ENCODE measurements around the gene ADGRG1.
A peak's percentile ranks its signal among the peaks of the same experiment; 100 is the strongest.

Gene ADGRG1

DNA sequence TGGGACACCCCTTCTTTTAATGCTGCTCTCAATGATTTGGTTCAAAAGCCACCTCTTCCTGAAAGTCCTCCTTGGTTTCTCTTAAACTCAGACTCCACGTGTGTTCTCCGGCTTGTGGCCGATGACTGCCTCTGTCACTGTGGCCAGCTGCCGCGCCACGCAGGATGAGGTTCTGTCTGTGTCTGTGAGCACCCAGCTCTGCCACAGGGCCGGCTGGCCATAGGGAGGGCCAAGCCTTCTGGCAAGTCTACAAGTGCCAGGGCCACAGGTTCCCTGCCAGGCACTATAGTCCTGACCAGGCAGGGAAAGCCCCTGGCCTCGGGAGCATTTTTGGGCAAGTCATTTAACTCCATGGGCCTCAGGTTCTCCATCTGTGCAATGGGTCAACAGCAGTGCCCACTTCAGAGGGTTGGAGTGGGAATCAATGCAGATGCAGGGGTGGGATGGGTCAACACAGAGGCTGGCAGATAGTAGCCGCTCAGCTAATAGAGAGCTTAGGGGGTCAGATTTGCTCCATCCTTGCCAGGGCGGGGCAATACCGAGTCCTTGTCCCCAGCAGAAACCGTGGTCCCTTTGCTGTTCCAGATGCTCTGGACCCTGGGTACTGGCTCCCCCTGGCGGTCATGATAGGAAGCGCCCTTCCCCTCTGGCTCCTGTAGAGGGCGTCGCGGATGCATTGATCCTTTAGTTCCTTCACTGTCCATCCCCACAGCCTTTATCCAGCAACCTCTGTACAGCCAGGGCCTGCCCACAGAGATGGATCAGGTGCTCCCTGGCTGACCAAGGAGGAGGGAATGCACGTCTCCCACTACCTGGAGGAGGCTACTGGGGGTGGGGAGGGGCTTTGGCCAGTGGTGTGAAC is 20.4 kb downstream of the ADGRG1 start:
- peak overlapping the region; percentile 28; the same call in 1 of the 2 replicates for H2AFZ ChIP-seq (ENCODE audit: low read depth, low read length)
- no peaks in the 10 kb centered on the region for H3K9me3 ChIP-seq (ENCODE audit: insufficient read depth, low read length, severe bottlenecking)
- ATAC-seq (ENCODE audit: insufficient read depth, low read depth): peak; percentile 70
- no peak overlapping the region for H3K4me2 ChIP-seq (ENCODE audit: insufficient read depth, low read length)
- H3K4me3 ChIP-seq (ENCODE audit: low read depth in 1 of 2, low read length in 2 of 2): no peak overlapping the region
- no peaks in the 10 kb centered on the region for H3K27me3 ChIP-seq (ENCODE audit: insufficient read depth, low read length, poor library complexity)
- H3K79me2 ChIP-seq (ENCODE audit: insufficient read depth, low read length): no peaks in the 10 kb centered on the region
- no peak overlapping the region for H3K9ac ChIP-seq (ENCODE audit: low read depth, low read length)
- no peaks in the 10 kb centered on the region for H3K36me3 ChIP-seq (ENCODE audit: insufficient read depth, low read length)
- H3K27ac ChIP-seq (ENCODE audit: low read length): peak overlapping the region; percentile 55
- H4K20me1 ChIP-seq (ENCODE audit: insufficient read depth, low read length): no peaks in the 10 kb centered on the region
- TF ChIP-seq CTCF (IDR thresholded peaks at IDR 0.05; ENCODE audit: borderline replicate concordance, extremely low read depth, low read length, poor library complexity, severe bottlenecking) (peak; percentile 100), EZH2 (IDR thresholded peaks at IDR 0.05; ENCODE audit: borderline replicate concordance, low read depth, low read length, severe bottlenecking) (no peak)
- H3K4me1 ChIP-seq (ENCODE audit: insufficient read depth, low read length): peaks cover 44% of the 10 kb centered on the region
- peak; percentile 88 for DNase-seq

GRCh38 chr16:57649443-57649751 is 21.0 kb downstream of the ADGRG1 start:
- no peak overlapping the region for H3K9ac ChIP-seq (ENCODE audit: low read depth, low read length)
- TF ChIP-seq CTCF (IDR thresholded peaks at IDR 0.05; ENCODE audit: borderline replicate concordance, extremely low read depth, low read length, poor library complexity, severe bottlenecking) (no peak), EZH2 (IDR thresholded peaks at IDR 0.05; ENCODE audit: borderline replicate concordance, low read depth, low read length, severe bottlenecking) (no peak)
- H4K20me1 ChIP-seq (ENCODE audit: insufficient read depth, low read length): no peaks in the 10 kb centered on the region
- H3K27me3 ChIP-seq (ENCODE audit: insufficient read depth, low read length, poor library complexity): no peaks in the 10 kb centered on the region
- ATAC-seq (ENCODE audit: insufficient read depth, low read depth) (no peak; the same call in 2 of the 3 replicates), DNase-seq (no peak)
- H3K4me2 ChIP-seq (ENCODE audit: insufficient read depth, low read length): no peak overlapping the region
- H3K9me3 ChIP-seq (ENCODE audit: insufficient read depth, low read length, severe bottlenecking): no peaks in the 10 kb centered on the region
- peak overlapping the region; percentile 28; the same call in 1 of the 2 replicates for H2AFZ ChIP-seq (ENCODE audit: low read depth, low read length)
- no peaks in the 10 kb centered on the region for H3K79me2 ChIP-seq (ENCODE audit: insufficient read depth, low read length)
- H3K27ac ChIP-seq (ENCODE audit: low read length): no peak overlapping the region
- peaks cover 38% of the 10 kb centered on the region for H3K4me1 ChIP-seq (ENCODE audit: insufficient read depth, low read length)
- no peak overlapping the region for H3K4me3 ChIP-seq (ENCODE audit: low read depth in 1 of 2, low read length in 2 of 2)
- H3K36me3 ChIP-seq (ENCODE audit: insufficient read depth, low read length): no peaks in the 10 kb centered on the region

GRCh38 chr16:57649846-57650245 is 21.4 kb downstream of the ADGRG1 start:
- H3K9me3 ChIP-seq (ENCODE audit: insufficient read depth, low read length, severe bottlenecking): no peaks in the 10 kb centered on the region
- ATAC-seq (ENCODE audit: insufficient read depth, low read depth) (no peak), DNase-seq (no peak)
- TF ChIP-seq CTCF (IDR thresholded peaks at IDR 0.05; ENCODE audit: borderline replicate concordance, extremely low read depth, low read length, poor library complexity, severe bottlenecking): no peak
- TF ChIP-seq EZH2 (IDR thresholded peaks at IDR 0.05; ENCODE audit: borderline replicate concordance, low read depth, low read length, severe bottlenecking): no peak
- no peak overlapping the region for H3K27ac ChIP-seq (ENCODE audit: low read length)
- no peaks in the 10 kb centered on the region for H3K36me3 ChIP-seq (ENCODE audit: insufficient read depth, low read length)
- no peaks in the 10 kb centered on the region for H3K27me3 ChIP-seq (ENCODE audit: insufficient read depth, low read length, poor library complexity)
- H3K4me2 ChIP-seq (ENCODE audit: insufficient read depth, low read length): no peak overlapping the region
- H3K9ac ChIP-seq (ENCODE audit: low read depth, low read length): no peak overlapping the region
- no peaks in the 10 kb centered on the region for H3K79me2 ChIP-seq (ENCODE audit: insufficient read depth, low read length)
- H3K4me1 ChIP-seq (ENCODE audit: insufficient read depth, low read length): peaks cover 34% of the 10 kb centered on the region
- H2AFZ ChIP-seq (ENCODE audit: low read depth, low read length): no peak overlapping the region
- H3K4me3 ChIP-seq (ENCODE audit: low read depth in 1 of 2, low read length in 2 of 2): no peak overlapping the region
- no peaks in the 10 kb centered on the region for H4K20me1 ChIP-seq (ENCODE audit: insufficient read depth, low read length)

Measured in DND-41 (cell line).